T-helper 2 cell treated with Interferon-gamma antibody and Interleukin-4, amounts not matched to agents 5 μg/mL and 100 μg/mL, for 36 hours (primary cell): ENCODE measurements around the gene ZBTB37.
"Not testable (repeated sequence)": the region's sequence is repeated elsewhere in the genome, so short reads cannot be mapped to it uniquely, and the experiment has no call there.

Experiments
- DNase-seq: peaks from one replicate; pipeline ENCODE4 v3.0.0; 2021; ENCODE audit warnings: low spot score
- H3K27ac Mint-ChIP-seq: one replicate; pipeline ENCODE4 v1.8.0; 2021; ENCODE audit warnings: mild to moderate bottlenecking, mixed read lengths
- H3K27me3 Mint-ChIP-seq: one replicate; pipeline ENCODE4 v1.8.0; 2021; ENCODE audit warnings: low read depth, mixed read lengths
- H3K36me3 Mint-ChIP-seq: one replicate; pipeline ENCODE4 v1.8.0; 2021; ENCODE audit warnings: low read depth, mixed read lengths
- H3K4me1 Mint-ChIP-seq: one replicate; pipeline ENCODE4 v1.8.0; 2021; ENCODE audit warnings: low read depth, mixed read lengths
- H3K4me3 Mint-ChIP-seq: one replicate; pipeline ENCODE4 v1.8.0; 2022; ENCODE audit warnings: mild to moderate bottlenecking, moderate library complexity, mixed read lengths
- H3K9me3 Mint-ChIP-seq: one replicate; pipeline ENCODE4 v1.8.0; 2021; ENCODE audit warnings: mixed read lengths

The ZBTB37 gene, protein sequence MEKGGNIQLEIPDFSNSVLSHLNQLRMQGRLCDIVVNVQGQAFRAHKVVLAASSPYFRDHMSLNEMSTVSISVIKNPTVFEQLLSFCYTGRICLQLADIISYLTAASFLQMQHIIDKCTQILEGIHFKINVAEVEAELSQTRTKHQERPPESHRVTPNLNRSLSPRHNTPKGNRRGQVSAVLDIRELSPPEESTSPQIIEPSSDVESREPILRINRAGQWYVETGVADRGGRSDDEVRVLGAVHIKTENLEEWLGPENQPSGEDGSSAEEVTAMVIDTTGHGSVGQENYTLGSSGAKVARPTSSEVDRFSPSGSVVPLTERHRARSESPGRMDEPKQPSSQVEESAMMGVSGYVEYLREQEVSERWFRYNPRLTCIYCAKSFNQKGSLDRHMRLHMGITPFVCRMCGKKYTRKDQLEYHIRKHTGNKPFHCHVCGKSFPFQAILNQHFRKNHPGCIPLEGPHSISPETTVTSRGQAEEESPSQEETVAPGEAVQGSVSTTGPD

DNA sequence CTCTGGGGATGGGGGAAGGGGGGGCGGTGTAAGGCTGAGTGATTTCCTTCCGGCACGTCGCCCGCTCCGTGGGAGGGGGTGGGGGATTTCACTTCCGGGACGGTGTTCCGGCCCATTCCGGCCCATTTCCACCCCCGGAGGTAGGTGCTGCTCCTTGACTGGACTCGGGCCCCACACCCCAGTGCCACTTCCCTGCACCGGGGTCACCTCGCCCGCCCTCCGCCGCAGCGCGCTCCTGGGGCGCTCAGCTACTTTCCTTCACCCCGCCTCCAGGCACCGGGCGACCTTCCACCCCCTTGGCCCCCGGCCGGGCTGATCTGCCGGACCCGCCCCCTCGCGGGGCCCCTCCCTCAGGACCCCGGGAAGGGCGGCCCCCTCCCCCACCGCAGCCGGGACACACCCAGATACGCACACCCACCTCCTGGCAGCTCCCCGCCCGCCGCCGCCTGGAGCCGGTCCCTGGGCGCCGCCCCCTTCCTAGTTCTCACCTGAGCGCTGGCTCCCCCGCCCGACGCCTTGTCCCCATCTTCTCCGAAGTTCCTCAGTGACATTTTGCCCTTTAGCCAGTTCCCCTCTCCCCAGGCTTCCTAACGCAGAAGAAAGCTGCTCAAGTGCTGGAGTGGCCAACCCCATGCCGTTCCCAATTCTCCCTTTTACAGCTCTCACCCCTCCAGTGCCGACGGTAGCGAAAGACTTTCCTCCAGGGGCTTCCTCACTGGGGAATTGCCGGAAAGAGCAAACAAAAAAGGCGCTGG lies at the start of gene ZBTB37:
Gene ZBTB37, plus strand, starts transcription at position 115 of the 755 bp plus-strand sequence. CDS start 1,846 bp downstream, outside the sequence.
- Mint-ChIP-seq H3K4me1 (peaks cover 56% of the 10 kb centered on the region), H3K36me3 (peaks cover 58% of the 10 kb centered on the region), H3K9me3 (no peaks in the 10 kb centered on the region), H3K27me3 (no peaks in the 10 kb centered on the region), H3K27ac (peak within 1 kb of the TSS; percentile 99), H3K4me3 (peak within 1 kb of the TSS; percentile 98)
- peak; percentile 94 for DNase-seq

DNA sequence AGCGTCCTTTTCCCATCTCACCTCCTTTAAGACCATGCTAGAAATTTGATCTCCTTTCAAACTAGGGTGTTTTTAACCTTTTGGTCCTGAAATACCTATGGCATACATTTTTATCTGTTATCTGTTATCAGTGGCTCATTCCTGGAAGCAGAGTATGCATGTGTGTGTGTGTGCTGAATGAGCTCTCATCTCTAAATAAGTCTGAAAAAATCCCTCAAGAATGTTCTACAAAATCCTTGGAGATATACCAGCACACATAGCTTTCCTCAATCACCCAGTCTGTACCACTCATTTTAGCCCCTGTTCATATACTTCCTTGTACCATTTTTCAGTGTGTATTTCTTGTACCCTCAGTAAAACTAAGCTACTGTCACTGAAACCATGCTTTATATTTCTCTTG lies 49.7 kb upstream of the ZBTB37 start:
- H3K9me3 Mint-ChIP-seq, result no peaks in the 10 kb centered on the region
- H3K4me1 Mint-ChIP-seq, result peaks cover 54% of the 10 kb centered on the region
- H3K4me3 Mint-ChIP-seq, result no peak overlapping the region
- no peaks in the 10 kb centered on the region for H3K27me3 Mint-ChIP-seq
- H3K27ac Mint-ChIP-seq, result no peak overlapping the region
- DNase-seq, result no peak
- peaks cover 71% of the 10 kb centered on the region for H3K36me3 Mint-ChIP-seq

DNA sequence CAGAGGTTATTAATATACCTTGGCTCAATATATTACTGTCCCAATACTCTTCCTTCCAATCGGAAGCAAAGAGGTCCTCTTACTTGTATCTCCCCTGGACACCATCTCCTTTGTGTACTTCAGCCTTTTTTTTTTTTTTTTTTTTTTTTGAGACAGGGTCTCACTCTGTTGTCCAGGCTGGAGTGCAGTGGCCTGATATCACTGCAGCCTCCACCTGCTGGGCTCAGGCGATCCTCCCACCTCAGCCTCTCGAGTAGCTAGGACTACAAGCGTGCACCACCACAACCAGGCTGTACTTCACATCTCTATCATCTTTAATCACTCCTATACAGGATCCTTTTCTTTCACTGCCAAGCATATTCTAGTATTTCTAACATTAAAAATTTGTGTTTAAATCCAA lies 46.5 kb upstream of the ZBTB37 start:
- Mint-ChIP-seq H3K9me3 (no peaks in the 10 kb centered on the region), H3K27me3 (no peaks in the 10 kb centered on the region), H3K4me1 (peaks cover 36% of the 10 kb centered on the region), H3K27ac (no peak overlapping the region), H3K4me3 (peak overlapping the region; percentile 94), H3K36me3 (peaks cover 50% of the 10 kb centered on the region)
- no peak for DNase-seq

DNA sequence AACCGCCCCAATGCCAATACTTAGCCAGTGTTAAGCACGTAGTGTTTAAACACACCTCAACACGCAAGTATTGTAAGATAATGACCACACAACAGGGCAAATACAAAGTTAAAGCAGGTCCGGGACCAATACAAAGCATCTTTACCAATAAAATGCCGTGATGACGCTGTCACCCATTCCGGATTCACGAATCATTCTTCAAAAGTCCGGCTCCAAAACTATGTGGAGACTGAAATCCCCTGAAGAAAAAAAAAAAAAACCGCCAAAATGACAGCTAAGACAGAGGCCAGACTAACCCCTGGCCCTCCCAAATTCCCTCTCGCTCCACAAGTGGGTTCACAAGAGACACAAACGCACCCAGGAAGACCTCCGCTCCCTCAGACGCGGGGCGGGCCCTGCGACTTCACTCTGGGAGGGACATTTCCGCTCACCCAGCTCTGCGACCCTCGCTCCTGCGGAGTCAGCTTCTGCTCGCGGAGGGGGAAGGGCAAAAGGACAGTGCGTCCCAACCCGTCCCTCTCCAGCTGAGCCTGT lies 44.3 kb upstream of the ZBTB37 start:
- Mint-ChIP-seq H3K36me3 (peaks cover 37% of the 10 kb centered on the region), H3K9me3 (no peaks in the 10 kb centered on the region), H3K4me1 (peaks cover 40% of the 10 kb centered on the region), H3K27ac (peak overlapping the region; percentile 98), H3K4me3 (peak overlapping the region; percentile 94), H3K27me3 (no peaks in the 10 kb centered on the region)
- no peak for DNase-seq

DNA sequence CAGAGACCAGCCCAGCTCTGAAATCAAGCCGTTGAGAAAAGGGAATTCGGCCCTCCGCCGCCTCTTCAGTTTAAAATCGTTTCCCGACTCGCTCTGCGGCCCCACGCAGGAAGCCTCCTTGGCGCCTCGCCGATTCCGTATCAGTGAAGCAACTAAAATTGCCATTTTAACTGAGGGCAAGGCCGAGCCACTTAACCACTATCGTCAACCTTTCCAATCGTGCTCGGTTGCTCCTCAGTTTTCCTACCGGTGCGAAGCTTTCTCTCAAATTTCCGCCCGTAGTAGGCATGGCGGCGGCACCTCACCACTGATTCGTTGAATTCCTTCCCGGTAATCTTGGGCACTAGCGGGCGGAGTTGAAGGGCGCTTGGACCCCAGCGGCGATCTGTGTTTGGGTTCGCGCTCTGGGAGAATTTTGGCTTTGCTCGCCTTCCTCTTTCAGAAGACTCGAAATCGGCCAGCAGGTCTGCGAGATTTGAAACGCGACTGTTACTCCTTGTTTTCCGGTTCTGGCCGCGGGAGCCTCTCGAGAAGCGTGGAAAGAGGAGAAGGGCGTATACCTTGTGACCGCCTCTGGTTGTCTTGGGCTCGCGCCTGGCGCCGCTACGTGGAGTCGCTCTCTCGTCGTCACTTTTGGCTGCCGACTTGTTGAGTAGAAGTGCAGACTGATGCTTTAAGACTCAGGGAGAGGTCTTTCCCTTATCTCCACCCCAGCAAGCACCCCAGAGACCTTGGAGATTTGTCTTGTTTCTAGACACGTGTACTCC lies 43.7 kb upstream of the ZBTB37 start, which contains the start of the genes CENPL and DARS2:
Gene CENPL, minus strand, starts transcription at position 569 of the 767 bp plus-strand sequence. CDS start 13,584 bp downstream, outside the sequence.
Gene DARS2, plus strand, starts transcription at position 359 of the 767 bp plus-strand sequence. CDS start 557 bp downstream, outside the sequence.
- Mint-ChIP-seq H3K4me1 (peaks cover 43% of the 10 kb centered on the region), H3K36me3 (peaks cover 40% of the 10 kb centered on the region), H3K27ac (peak within 1 kb of the TSS; percentile 98), H3K4me3 (peak within 1 kb of the TSS; percentile 94), H3K9me3 (no peaks in the 10 kb centered on the region), H3K27me3 (no peaks in the 10 kb centered on the region)
- DNase-seq, result peak; percentile 91

DNA sequence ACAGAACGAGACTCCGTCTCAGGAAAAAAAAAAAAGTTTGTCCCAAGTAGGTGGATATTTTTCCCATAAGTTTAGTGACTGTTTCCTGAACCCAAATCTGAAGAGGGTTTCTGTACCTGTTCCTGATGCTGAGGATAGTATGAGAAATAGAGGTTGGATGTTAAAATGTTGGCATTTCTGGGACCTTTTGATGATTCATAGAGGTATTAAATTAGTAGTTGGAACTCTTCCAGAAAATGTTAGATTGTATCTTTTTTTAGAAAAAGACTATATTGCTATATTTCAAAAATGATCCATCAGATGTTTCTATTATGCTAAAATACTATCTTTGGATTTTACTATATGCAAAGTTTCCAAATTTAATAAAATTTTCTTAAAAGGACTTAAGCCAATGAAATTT lies 40.6 kb upstream of the ZBTB37 start:
- H3K4me3 Mint-ChIP-seq, result no peak overlapping the region
- H3K9me3 Mint-ChIP-seq, result no peaks in the 10 kb centered on the region
- DNase-seq, result no peak
- peaks cover 26% of the 10 kb centered on the region for H3K4me1 Mint-ChIP-seq
- no peak overlapping the region for H3K27ac Mint-ChIP-seq
- H3K36me3 Mint-ChIP-seq, result peaks cover 28% of the 10 kb centered on the region
- no peaks in the 10 kb centered on the region for H3K27me3 Mint-ChIP-seq

DNA sequence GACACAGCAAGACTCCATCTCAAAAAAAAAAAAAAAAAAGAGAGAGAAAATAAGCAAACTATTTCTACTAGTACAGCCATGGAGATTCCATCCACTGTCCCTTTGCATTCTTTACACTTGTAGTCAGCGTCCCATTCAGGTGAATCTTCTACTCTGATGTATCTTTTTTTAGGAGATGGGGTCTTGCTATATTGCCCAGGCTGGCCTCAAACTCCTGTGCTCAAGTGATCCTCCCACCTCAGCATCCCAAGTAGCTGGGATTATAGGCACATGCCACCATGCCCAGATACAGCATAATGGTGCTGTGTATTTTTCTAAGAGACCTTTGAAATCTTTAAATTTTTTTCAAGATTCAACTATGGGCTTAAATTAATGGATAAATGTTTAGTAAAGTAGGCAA lies 35.4 kb upstream of the ZBTB37 start:
- peaks cover 7% of the 10 kb centered on the region for H3K4me1 Mint-ChIP-seq
- H3K27ac Mint-ChIP-seq, result no peak overlapping the region
- DNase-seq, result no peak
- H3K27me3 Mint-ChIP-seq, result no peaks in the 10 kb centered on the region
- no peak overlapping the region for H3K4me3 Mint-ChIP-seq
- H3K9me3 Mint-ChIP-seq, result no peaks in the 10 kb centered on the region
- peaks cover 32% of the 10 kb centered on the region for H3K36me3 Mint-ChIP-seq

DNA sequence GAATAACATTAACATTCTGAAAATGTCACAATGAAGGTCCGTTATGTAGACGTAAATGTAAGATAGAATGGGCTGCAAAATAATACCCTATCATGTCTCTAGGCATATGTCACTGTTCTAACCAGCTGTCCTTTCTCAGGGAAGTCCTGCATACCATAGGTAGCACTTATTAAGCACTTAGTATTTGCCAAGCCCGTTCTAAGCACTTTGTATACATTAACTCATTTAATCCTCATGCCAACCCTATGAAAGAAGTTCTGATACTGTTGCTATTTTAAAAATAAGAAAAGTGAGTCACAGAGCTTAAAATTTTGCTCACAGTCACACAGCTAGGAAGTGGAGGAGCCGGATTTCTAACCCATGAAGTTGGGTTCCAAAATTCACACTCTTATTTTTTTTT lies 16.1 kb upstream of the ZBTB37 start:
- Mint-ChIP-seq H3K9me3 (no peaks in the 10 kb centered on the region), H3K4me3 (no peak overlapping the region), H3K36me3 (peaks cover 34% of the 10 kb centered on the region), H3K27ac (no peak overlapping the region), H3K27me3 (no peaks in the 10 kb centered on the region), H3K4me1 (no peaks in the 10 kb centered on the region)
- DNase-seq, result no peak

DNA sequence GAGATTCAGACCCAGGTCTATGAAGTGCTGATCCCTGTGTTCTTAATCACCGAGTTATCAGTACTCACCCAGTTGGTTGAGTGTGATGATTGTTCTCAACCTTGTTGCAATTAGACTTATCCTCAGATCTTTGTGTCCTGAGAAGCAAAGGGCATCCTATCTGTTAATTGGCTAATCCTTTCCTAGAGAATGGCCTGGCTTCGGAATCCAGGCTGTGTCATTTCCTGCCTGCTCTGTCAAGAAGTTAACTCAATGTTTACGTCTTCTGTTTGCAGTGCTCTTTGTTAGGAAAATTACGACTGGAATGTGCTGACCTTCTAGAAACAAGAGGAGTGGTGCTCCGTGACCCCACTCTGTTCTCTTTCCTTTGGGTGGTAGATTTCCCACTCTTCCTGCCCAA lies 15.1 kb upstream of the ZBTB37 start:
- H3K27me3 Mint-ChIP-seq, result no peaks in the 10 kb centered on the region
- H3K9me3 Mint-ChIP-seq, result no peaks in the 10 kb centered on the region
- H3K27ac Mint-ChIP-seq, result no peak overlapping the region
- no peaks in the 10 kb centered on the region for H3K4me1 Mint-ChIP-seq
- no peak for DNase-seq
- H3K36me3 Mint-ChIP-seq, result peaks cover 40% of the 10 kb centered on the region
- H3K4me3 Mint-ChIP-seq, result no peak overlapping the region

DNA sequence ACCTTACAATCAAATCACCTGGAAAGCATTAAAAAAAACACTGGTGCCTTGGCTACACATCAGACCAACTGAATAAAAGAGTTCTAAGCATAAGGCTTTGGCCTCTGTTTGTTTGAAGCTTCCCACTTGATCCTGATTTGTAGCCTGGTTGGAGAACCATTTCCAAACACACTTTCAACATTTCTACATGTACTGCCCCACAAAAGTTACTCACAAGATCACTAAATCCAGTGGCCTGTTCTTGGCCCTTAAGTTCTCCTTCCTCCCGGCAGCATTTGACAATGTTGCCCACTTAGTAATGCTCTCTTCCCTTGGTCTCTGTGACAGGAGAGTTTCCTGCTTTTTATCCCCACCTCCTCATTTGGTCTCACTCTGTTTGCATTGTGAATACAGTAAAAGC lies 12.2 kb upstream of the ZBTB37 start:
- H3K27me3 Mint-ChIP-seq, result no peaks in the 10 kb centered on the region
- H3K27ac Mint-ChIP-seq, result no peak overlapping the region
- H3K9me3 Mint-ChIP-seq, result no peaks in the 10 kb centered on the region
- H3K4me1 Mint-ChIP-seq, result no peaks in the 10 kb centered on the region
- DNase-seq, result no peak
- H3K4me3 Mint-ChIP-seq, result no peak overlapping the region
- peaks cover 45% of the 10 kb centered on the region for H3K36me3 Mint-ChIP-seq

DNA sequence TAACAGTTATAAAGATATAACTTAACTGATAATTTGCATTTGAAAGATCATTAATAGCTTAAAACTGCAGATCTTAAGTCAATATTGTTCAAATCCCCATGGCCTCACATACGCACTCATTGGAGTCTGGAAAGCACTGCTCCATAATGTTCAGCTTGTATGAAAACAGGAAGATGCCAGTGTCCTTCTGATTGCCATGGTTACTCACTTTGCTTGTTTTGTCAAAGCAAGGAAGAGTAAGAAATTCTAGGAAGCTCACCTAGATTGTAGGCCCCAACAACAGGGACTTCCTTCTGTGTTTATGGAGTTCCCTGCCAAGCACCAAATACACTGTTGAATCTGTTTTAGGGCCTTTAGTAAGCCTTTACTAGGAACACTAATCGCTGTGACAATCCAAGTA lies 11.3 kb upstream of the ZBTB37 start:
- Mint-ChIP-seq H3K27ac (no peak overlapping the region), H3K4me1 (no peaks in the 10 kb centered on the region), H3K9me3 (no peaks in the 10 kb centered on the region), H3K27me3 (no peaks in the 10 kb centered on the region), H3K36me3 (peaks cover 44% of the 10 kb centered on the region), H3K4me3 (no peak overlapping the region)
- no peak for DNase-seq

DNA sequence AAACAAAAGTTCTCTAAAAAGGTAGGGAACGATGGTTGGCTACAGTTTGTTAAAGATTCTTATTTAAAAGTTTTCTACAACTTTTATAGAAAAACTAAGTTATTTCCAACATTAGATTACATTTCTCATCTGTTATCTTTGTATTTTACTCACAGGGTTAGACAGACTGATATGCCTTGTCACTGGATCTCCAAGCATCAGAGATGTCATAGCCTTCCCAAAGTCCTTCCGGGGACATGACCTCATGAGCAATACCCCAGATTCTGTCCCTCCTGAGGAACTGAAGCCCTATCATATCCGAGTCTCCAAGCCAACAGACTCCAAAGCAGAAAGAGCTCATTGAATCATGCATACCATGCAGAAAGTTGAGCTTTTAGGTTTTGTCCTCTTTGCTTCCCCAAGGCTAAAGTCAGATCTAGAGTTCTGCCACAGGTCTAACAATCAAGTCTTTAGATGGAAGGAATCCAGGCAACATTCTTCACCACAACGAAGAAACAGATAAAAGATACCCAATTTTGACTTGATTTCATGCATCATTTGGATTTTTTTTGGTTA lies 10.7 kb upstream of the ZBTB37 start:
- Mint-ChIP-seq H3K4me3 (no peak overlapping the region), H3K27ac (peak overlapping the region; percentile 33)

DNA sequence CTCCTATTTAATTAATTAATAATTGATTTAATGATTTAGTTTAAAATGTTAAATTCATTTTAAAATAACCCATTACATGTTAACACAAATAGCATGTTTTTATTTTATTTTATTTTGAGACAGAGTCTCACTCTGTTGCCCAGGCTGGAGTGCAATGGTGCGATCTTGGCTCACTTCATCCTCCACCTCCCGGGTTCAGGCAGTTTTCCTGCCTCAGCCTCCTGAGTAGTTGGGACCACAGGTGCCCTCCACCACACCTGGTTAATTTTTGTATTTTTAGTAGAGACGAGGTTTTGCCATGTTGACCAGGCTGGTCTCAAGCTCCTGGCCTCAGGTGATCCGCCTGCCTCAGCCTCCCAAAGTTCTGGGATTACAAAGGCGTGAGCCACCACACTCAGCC lies 8.6 kb upstream of the ZBTB37 start:
- not testable (repeated sequence) for H3K9me3 Mint-ChIP-seq
- H3K4me1 Mint-ChIP-seq, result peaks cover 11% of the 10 kb centered on the region
- peaks cover 48% of the 10 kb centered on the region for H3K36me3 Mint-ChIP-seq

More for the DNA sequence above, 10.7 kb upstream of the ZBTB37 start:
- peaks cover 42% of the 10 kb centered on the region for H3K36me3 Mint-ChIP-seq
- H3K27me3 Mint-ChIP-seq, result no peaks in the 10 kb centered on the region
- no peaks in the 10 kb centered on the region for H3K9me3 Mint-ChIP-seq
- H3K4me1 Mint-ChIP-seq, result no peaks in the 10 kb centered on the region
- no peak for DNase-seq

More for the DNA sequence above, 8.6 kb upstream of the ZBTB37 start:
- not testable (repeated sequence) for H3K27me3 Mint-ChIP-seq, DNase-seq, H3K4me3 Mint-ChIP-seq, H3K27ac Mint-ChIP-seq
